ENCODE results near the gene RAPH1.

RAPH1 gene

DNA sequence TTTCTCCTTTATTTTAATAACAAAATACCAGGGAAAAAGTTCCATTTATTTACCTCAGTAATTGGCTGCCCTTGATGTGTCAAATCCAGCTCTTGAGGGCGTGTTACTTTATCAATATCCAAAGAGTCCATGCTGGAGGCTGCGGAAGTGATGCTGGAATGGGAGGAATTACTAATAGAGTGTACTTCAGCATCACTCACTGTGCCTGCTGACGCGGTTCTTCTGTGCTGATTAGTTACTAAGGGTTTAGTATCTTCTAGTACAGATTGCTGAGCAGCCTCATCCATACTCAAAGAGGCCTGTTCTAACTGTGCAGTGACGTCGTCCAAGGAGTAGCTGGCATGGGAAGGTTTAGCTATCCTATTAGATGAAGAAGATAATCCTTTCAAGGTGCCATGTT lies 45.6 kb downstream of the RAPH1 start:
- no peak for DNase-seq (ENCODE audit: low spot score)

GRCh38 chr2:203484266-203485112 lies 50.6 kb downstream of the RAPH1 start:
- DNase-seq (ENCODE audit: low spot score) = no peak

DNA sequence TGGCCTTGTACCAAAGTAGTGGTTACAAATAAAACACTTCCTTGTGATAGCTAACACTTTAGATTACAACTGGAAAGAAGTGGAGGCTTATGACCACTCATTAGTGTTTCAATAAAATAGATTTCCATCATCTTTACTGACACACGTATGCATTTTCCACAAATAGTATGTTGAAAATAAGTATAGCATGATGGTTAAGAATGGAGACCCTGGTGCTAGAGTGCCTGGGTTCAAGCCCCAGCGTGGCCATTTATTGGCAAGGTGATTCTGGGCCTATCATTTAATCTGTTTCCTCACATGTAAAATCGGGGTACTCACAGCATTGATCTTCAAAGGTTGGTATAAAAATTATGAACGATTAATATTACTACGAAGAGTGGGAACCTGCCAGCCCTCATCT lies 54.5 kb downstream of the RAPH1 start:
- DNase-seq (ENCODE audit: low spot score) = no peak

GRCh38 chr2:203476881-203477280 lies 58.2 kb downstream of the RAPH1 start:
- no peak for DNase-seq (ENCODE audit: low spot score)

GRCh38 chr2:203471323-203471722 lies 63.8 kb downstream of the RAPH1 start:
- DNase-seq (ENCODE audit: low spot score) = no peak

- no peak for DNase-seq (ENCODE audit: low spot score)
Observed at GRCh38 chr2:203470371-203470770, 64.7 kb downstream of the RAPH1 start.

DNA sequence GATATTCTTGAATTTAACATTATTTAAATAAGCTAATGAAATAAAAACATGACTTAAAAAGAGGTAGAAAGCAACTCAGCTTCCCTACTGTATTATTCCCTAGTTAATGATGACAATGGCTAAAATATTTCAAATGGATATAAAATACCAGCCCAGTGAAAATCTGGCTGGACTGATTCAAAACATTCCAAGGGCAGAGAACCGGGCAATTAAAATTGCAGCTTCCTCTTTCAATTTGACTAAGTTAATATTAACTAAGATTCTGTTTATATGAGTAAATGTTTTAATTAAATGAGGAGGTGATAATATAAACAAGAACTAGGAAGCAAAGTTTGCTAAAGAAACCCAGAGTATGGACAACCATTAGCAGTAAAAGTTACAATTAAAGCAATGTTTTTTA lies 65.6 kb downstream of the RAPH1 start:
- DNase-seq (ENCODE audit: low spot score) = no peak

- no peak for DNase-seq (ENCODE audit: low spot score)
Observed at GRCh38 chr2:203463266-203463678, 71.8 kb downstream of the RAPH1 start.

DNA sequence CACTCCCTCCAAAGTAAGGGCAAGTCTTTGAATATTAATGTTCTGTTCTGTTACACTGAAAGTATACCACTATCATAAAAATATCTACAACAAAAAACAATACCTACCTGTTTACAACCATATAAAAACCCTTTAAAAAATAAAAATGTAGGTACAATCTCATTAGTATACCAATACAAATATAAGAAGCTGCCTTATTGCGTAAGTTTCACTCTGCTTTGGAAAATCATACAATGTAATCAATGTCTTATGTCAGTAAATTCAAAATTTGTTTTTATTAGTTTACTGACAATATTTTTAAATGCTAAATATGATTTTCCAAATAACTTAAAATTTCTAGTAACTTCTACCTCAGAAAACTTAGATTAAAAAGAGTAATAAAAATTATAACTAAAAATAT lies 72.8 kb downstream of the RAPH1 start:
- no peak for DNase-seq (ENCODE audit: low spot score)

GRCh38 chr2:203461746-203462145 lies 73.4 kb downstream of the RAPH1 start:
- DNase-seq (ENCODE audit: low spot score) = no peak

- DNase-seq (ENCODE audit: low spot score) = no peak
Observed at GRCh38 chr2:203455209-203455608, 79.9 kb downstream of the RAPH1 start.

GRCh38 chr2:203453858-203454451 lies 81.1 kb downstream of the RAPH1 start:
- no peak for DNase-seq (ENCODE audit: low spot score)

GRCh38 chr2:203451689-203452088 lies 83.4 kb downstream of the RAPH1 start:
- DNase-seq (ENCODE audit: low spot score) = no peak

DNA sequence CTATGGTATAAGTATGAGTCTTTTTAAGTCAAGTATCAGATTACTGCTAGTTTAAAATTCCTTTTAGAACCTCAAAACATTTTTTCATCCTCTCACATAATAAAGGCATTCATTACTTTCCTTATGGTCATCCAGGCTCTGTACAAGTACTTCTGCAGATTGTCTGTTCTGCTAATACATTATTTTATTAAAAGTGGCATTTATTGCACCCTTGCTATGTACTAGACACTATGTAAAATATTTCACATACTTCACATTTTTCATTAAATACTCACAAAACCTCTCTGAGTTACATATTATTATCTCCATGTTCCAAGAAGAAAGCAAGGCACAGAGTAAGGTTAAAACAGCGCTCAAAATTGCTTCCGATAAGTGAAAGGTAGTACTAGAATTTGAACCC lies 84.1 kb downstream of the RAPH1 start:
- no peak for DNase-seq (ENCODE audit: low spot score)

DNA sequence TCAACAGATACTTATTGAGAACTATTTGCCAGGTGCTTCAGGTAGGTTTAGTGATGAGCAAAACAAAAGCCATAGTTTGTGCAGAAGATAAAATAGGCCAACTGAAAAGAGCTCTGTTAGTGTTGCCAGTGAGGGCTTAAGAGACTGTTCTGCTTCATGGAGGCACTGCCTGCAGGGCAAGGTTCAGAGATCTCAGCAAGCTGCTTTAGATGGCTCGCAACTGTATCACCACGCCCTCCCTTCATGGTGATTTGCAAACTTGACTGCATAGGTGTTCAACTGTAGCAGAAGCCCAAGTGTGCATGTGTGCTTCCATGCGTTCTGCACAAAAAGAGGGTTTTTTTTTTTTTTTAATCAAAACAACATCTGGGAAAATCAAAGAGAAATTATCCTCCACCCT lies 84.5 kb downstream of the RAPH1 start:
- DNase-seq (ENCODE audit: low spot score) = no peak

DNA sequence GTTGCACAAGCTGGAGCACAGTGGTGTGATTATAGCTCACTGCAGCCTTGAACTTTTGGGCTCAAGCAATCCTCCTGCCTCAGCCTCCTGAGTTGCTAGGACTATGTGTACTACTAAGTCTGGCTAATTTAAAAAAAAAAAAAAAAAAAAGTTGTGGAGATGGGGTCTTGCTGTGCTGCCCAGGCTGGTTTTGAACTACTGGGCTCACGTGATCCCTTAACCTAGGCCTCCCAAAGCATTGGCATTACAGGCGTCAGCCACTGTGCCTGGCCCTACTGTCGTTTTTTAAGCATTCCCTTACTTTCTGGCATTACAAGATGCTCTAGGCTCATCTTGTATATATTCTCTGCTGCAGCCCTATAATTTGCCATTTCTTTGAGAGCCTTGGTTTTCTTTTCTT lies 88.3 kb downstream of the RAPH1 start:
- DNase-seq (ENCODE audit: low spot score) = no peak

GRCh38 chr2:203446071-203446481 lies 89.0 kb downstream of the RAPH1 start:
- DNase-seq (ENCODE audit: low spot score) = no peak

GRCh38 chr2:203444738-203445137 lies 90.4 kb downstream of the RAPH1 start:
- no peak for DNase-seq (ENCODE audit: low spot score)

DNA sequence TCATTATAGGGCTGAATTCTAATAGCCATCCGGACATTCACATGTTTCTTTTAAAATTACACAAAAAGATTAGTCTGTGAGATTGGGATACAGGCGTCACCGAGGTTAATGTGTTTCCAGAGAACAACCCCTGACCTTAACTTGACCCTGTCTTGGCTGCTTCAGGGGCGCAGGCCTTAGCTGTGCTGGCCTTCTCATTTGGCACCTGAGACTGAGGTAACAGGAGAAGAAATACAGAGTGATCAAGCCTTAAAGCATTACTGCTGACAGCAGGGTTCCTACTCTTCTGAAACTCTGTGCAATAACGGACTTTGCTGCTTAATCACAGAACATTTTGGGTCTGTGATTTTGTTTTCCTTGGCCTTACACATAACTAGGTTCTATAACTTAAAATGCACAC lies 92.6 kb downstream of the RAPH1 start:
- no peak for DNase-seq (ENCODE audit: low spot score)

DNA sequence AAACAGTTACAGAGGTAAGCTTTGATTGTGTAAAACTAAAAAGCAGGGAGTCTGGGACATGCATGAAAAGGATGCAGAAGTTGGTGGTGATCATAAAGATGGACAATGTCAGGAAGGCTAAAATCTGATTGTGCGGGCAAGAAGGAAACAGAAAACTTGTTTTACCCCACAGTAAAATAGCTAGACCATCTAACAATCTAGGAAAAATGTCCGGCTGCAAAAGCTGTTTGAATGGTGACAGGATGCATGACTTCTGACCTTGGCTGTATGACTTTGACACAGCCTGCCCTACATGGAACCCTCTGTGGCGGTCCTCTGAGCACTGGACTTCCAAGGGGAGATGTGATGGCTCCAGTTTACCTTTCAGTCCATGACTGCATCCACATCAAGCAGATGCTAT lies 93.6 kb downstream of the RAPH1 start:
- DNase-seq (ENCODE audit: low spot score) = no peak

DNA sequence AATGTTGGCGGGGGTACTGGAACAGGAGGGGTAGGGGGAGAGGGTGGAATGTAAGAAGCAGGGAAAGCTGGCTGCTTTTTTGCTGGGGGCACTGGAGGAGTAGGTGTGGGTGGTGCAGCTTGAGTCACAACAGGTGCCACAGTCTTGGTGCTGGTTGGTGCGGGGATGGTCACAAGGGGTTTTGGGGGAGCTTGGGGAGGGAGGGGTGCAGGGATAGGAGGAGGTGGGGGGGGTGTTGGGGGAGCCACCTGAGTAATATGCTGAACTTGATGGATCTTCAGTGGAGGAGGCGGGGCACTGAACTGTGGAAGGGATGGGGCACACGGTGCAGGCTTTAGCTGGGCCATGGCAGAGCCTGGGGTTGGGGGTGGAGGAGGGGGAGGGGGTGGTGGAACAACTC lies 94.4 kb downstream of the RAPH1 start:
- DNase-seq (ENCODE audit: low spot score) = no peak

DNA sequence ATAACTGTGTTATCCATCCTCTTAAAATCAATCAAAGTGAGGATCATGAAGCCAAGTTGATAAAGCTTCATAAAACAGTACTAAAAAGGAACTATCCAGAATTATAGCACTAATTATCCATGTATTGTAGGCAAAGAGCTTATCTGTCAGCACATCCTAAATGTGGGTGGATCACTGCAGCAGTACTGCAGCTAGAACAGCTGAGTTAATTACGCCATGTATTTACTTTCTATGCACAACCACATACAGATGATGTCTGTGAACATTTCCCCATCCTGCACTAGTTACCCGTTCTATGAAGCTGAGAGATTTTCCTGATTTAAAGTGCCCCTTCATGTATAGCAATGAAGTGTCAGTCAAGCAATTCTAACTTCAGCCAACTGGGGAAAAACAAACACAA lies 96.6 kb downstream of the RAPH1 start:
- DNase-seq (ENCODE audit: low spot score) = no peak

DNA sequence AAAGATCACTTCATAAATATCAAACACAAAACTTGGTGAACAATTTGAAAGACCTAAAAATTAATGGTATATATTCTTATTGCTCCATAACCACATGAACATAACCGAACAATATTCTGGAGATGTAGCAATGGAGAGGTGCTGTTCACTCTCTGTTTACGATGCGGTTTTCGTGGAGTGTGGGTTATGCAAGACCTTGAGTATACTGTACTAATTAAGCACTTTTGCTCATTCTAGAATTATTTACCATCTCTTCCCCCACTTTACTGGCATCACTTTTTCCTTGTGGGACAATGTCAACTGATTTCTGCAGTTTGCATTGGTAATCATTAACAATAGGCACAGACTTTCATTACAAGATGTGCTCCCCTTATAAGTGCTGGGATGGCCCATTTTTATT lies 97.6 kb downstream of the RAPH1 start:
- DNase-seq (ENCODE audit: low spot score) = no peak

- no peak for DNase-seq (ENCODE audit: low spot score)
Observed at GRCh38 chr2:203436496-203436895, 98.6 kb downstream of the RAPH1 start.
